GM12878 (cell line): Measurements from ENCODE around the gene ARSI.

Experiments used
- HDAC6 ChIP-seq: fragments of 200-600 bp; sonication (generic); IDR thresholded peaks from one replicate; pipeline ENCODE4 v1.8.0; 2017; ENCODE audit warnings: antibody characterized with exemption; ENCODE audit not compliant: unreplicated experiment
- POLR2A ChIP-seq: IDR thresholded peaks from 2 replicates; pipeline ENCODE4 v1.6.1; 2011; ENCODE audit warnings: low read depth, mild to moderate bottlenecking, low read length
- RAD21 ChIP-seq: IDR thresholded peaks from 2 replicates; pipeline ENCODE4 v1.6.1; 2011; ENCODE audit warnings: mild to moderate bottlenecking, low read depth, low read length, moderate library complexity; ENCODE audit not compliant: insufficient read depth
- YY1 ChIP-seq: IDR thresholded peaks from 2 replicates; pipeline ENCODE4 v1.6.1; 2011; ENCODE audit warnings: low read depth, mild to moderate bottlenecking, low read length
- ZSCAN29 ChIP-seq: fragments of 450-650 bp; IDR thresholded peaks from 2 replicates; pipeline ENCODE4 v1.6.1; 2017; ENCODE audit warnings: mild to moderate bottlenecking, moderate library complexity
- TF ChIP-seq, protein P1 (sequence below): IDR thresholded peaks from 2 replicates; pipeline ENCODE4 v1.6.1; 2011; ENCODE audit warnings: borderline replicate concordance, low read depth, mild to moderate bottlenecking, moderate library complexity, low read length; ENCODE audit not compliant: insufficient read depth, poor library complexity, severe bottlenecking
- TF ChIP-seq, protein P2 (sequence below), 3 experiments: IDR thresholded peaks in 2 of 3; conservative IDR thresholded peaks in 1 of 3; 2 replicates each; pipeline ENCODE4 v1.5.1; 2011; ENCODE audit warnings: low read depth in 3 of 3, low read length in 3 of 3, mild to moderate bottlenecking in 3 of 3, control low read depth in 2 of 3, moderate library complexity in 2 of 3, inconsistent platforms in 1 of 3, mixed read lengths in 1 of 3; ENCODE audit not compliant: control insufficient read depth in 2 of 3, insufficient read depth in 1 of 3; ENCODE audit errors: extremely low read depth in 1 of 3
- TF ChIP-seq, protein P3 (sequence below): IDR thresholded peaks from 2 replicates; pipeline ENCODE4 v1.6.1; 2011; ENCODE audit warnings: low read depth, mild to moderate bottlenecking, low read length, moderate library complexity, borderline replicate concordance; ENCODE audit errors: extremely low read depth

DNA sequence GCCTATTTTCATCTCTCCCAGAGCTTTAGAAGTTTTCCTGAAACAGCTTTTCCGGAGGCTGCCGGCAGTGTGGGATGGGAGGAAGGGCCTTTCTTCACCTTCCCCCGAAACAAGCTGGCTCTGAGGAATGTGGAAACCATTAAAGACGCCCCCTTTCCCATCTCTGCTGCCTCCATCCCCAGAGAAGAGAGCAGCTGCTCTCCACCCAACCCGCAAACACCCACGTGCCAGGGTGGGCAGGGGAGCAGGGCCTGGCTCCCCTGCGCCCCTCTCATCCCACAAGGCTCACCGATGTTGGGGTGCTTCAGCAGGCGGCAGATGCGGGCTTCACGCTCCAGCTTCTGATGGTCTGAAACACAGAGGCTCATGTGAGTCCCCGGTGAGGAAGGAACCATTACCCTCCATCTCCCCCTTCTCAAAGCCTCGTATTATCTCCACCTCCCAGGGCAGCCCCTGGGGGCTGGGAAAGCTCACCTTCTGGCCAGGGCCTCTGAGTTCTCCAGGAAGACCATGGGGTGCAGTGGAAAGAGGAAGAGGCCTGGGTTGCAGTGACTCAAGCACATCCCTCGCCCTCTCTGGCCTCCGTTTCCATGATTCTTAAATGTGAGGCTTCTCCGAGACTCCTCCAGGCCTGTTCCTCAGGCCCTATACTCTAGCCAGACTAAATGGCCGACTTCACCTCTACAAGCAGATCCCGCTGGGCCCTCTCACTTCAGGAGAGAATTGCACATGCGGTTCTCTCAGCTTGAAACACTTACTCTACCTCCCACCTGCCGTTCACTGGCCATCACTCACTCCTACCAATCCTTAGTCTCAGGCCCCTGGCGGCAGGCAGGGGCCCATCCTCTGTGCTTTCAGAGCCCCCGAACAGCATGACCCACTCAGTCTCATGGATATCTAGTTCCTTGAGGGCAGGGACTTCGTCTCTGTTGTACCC, 37.8 kb downstream of the ARSI start:
- TF ChIP-seq HDAC6, result no peak
- no peak for TF ChIP-seq YY1
- TF ChIP-seq, protein P1, sequence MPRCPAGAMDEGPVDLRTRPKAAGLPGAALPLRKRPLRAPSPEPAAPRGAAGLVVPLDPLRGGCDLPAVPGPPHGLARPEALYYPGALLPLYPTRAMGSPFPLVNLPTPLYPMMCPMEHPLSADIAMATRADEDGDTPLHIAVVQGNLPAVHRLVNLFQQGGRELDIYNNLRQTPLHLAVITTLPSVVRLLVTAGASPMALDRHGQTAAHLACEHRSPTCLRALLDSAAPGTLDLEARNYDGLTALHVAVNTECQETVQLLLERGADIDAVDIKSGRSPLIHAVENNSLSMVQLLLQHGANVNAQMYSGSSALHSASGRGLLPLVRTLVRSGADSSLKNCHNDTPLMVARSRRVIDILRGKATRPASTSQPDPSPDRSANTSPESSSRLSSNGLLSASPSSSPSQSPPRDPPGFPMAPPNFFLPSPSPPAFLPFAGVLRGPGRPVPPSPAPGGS, result no peak
- no peak for TF ChIP-seq POLR2A
- TF ChIP-seq, protein P2, sequence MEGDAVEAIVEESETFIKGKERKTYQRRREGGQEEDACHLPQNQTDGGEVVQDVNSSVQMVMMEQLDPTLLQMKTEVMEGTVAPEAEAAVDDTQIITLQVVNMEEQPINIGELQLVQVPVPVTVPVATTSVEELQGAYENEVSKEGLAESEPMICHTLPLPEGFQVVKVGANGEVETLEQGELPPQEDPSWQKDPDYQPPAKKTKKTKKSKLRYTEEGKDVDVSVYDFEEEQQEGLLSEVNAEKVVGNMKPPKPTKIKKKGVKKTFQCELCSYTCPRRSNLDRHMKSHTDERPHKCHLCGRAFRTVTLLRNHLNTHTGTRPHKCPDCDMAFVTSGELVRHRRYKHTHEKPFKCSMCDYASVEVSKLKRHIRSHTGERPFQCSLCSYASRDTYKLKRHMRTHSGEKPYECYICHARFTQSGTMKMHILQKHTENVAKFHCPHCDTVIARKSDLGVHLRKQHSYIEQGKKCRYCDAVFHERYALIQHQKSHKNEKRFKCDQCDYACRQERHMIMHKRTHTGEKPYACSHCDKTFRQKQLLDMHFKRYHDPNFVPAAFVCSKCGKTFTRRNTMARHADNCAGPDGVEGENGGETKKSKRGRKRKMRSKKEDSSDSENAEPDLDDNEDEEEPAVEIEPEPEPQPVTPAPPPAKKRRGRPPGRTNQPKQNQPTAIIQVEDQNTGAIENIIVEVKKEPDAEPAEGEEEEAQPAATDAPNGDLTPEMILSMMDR (IDR thresholded peaks at IDR 0.05 in 2 of 3, conservative IDR thresholded peaks at IDR 0.05 in 1 of 3; ENCODE audit: control insufficient read depth in 2 of 3, extremely low read depth in 1 of 3, insufficient read depth in 1 of 3, low read depth in 3 of 3, low read length in 3 of 3), result no peak
- TF ChIP-seq, protein P3, sequence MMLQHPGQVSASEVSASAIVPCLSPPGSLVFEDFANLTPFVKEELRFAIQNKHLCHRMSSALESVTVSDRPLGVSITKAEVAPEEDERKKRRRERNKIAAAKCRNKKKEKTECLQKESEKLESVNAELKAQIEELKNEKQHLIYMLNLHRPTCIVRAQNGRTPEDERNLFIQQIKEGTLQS, result no peak
- no peak for TF ChIP-seq ZSCAN29
- TF ChIP-seq RAD21, result no peak
